Activated CD8-positive, alpha-beta T cell treated with anti-CD3 and anti-CD28 coated beads, Interleukin-2, amount 10 ng/mL, durations not matched to agents 7 days and 5 days (primary cell): ENCODE results near the gene LLGL2. TPM values are rescaled to one million over a fixed set of nuclear protein-coding genes. Genes with fewer than 3 reads are reported as not detected.

Experiments
- ATAC-seq: fragments of 150-1000 bp; cut with Tn5 transposase; one replicate; pipeline ENCODE4 v1.10.0; 2021; ENCODE audit warnings: moderate library complexity
- CTCF ChIA-PET: fragments of 350-600 bp; sonication (Branson Sonifier 250); formaldehyde crosslinking; loops from one replicate; lab custom pipeline; 2021; ENCODE audit warnings: antibody characterized with exemption; lab: Charles Lee
- POLR2A ChIA-PET: fragments of 350-600 bp; sonication (Branson Sonifier 250); formaldehyde crosslinking; loops from one replicate; lab custom pipeline; 2021; ENCODE audit warnings: antibody characterized with exemption; lab: Charles Lee
- DNase-seq: peaks from one replicate; pipeline ENCODE4 v3.0.0-alpha.2; 2020
- H3K27ac Mint-ChIP-seq: one replicate; pipeline ENCODE4 v1.8.0; 2021; ENCODE audit warnings: mild to moderate bottlenecking, mixed read lengths
- H3K27me3 Mint-ChIP-seq: one replicate; pipeline ENCODE4 v1.8.0; 2021; ENCODE audit warnings: low read depth, mixed read lengths
- H3K36me3 Mint-ChIP-seq: one replicate; pipeline ENCODE4 v1.8.0; 2021; ENCODE audit warnings: low read depth, mixed read lengths
- H3K4me1 Mint-ChIP-seq: one replicate; pipeline ENCODE4 v1.8.0; 2021; ENCODE audit warnings: low read depth, mixed read lengths
- H3K4me3 Mint-ChIP-seq: one replicate; pipeline ENCODE4 v1.8.0; 2021; ENCODE audit warnings: mild to moderate bottlenecking, mixed read lengths
- H3K9me3 Mint-ChIP-seq: one replicate; pipeline ENCODE4 v1.8.0; 2022; ENCODE audit warnings: mixed read lengths; ENCODE audit not compliant: insufficient read depth
- total RNA-seq, 2 experiments: library from RNA; stranded (reverse); gene quantifications; one replicate each; pipeline ENCODE4 v1.2.3, GENCODE V29; 2021

LLGL2 gene
- total RNA-seq, 2 experiments from 2014 or later, result 19.3 to 19.8 TPM

- CTCF ChIA-PET, result interaction anchor here (1.6 to 6.3 kb wide), 6 partner anchors 10 to 147 kb away, joined by 9 to 56 read pairs (median 16); partner anchors contain the start of gene SMIM5
- Mint-ChIP-seq H3K27me3 (no peaks in the 10 kb centered on the region), H3K9me3 (no peaks in the 10 kb centered on the region), H3K4me3 (no peak overlapping the region), H3K4me1 (peaks cover 7% of the 10 kb centered on the region), H3K36me3 (no peaks in the 10 kb centered on the region), H3K27ac (no peak overlapping the region)
- POLR2A ChIA-PET, result interaction anchor here (0.9 kb wide), 1 partner anchor 65 kb away, joined by 3 read pairs; no protein-coding TSS in a partner anchor
- no peak for DNase-seq
- no peak for ATAC-seq
These were observed 77.1 kb downstream of the LLGL2 start for GRCh38 chr17:75602644-75603043.

GRCh38 chr17:75603123-75603522 is 77.6 kb downstream of the LLGL2 start:
- Mint-ChIP-seq H3K27ac (no peak overlapping the region), H3K9me3 (no peaks in the 10 kb centered on the region), H3K36me3 (no peaks in the 10 kb centered on the region), H3K27me3 (no peaks in the 10 kb centered on the region), H3K4me1 (peaks cover 7% of the 10 kb centered on the region), H3K4me3 (no peak overlapping the region)
- CTCF ChIA-PET, result interaction anchor here (0.9 to 6.3 kb wide), 4 partner anchors 12 to 150 kb away, joined by 3 to 56 read pairs (median 12); partner anchors contain the start of gene SMIM5
- ATAC-seq (no peak), DNase-seq (no peak)
- POLR2A ChIA-PET, result interaction anchor here (0.9 kb wide), 1 partner anchor 65 kb away, joined by 3 read pairs; no protein-coding TSS in a partner anchor

GRCh38 chr17:75604034-75604695 is 78.7 kb downstream of the LLGL2 start:
- Mint-ChIP-seq H3K36me3 (no peaks in the 10 kb centered on the region), H3K9me3 (no peaks in the 10 kb centered on the region), H3K4me1 (peaks cover 7% of the 10 kb centered on the region), H3K27ac (no peak overlapping the region), H3K4me3 (no peak overlapping the region), H3K27me3 (no peaks in the 10 kb centered on the region)
- ChIA-PET POLR2A (interaction anchor here (1.0 kb wide), 1 partner anchor 20 kb away, joined by 3 read pairs; no protein-coding TSS in a partner anchor), CTCF (interaction anchor here (1.1 to 6.3 kb wide), 3 partner anchors 28 to 145 kb away, joined by 3 to 56 read pairs (median 5); partner anchors contain the start of gene SMIM5)
- ATAC-seq, result no peak
- no peak for DNase-seq

- ATAC-seq (no peak), DNase-seq (no peak)
- Mint-ChIP-seq H3K4me1 (peaks cover 7% of the 10 kb centered on the region), H3K9me3 (no peaks in the 10 kb centered on the region), H3K27me3 (no peaks in the 10 kb centered on the region), H3K27ac (no peak overlapping the region), H3K36me3 (no peaks in the 10 kb centered on the region), H3K4me3 (no peak overlapping the region)
- CTCF ChIA-PET, result no interaction called here
- POLR2A ChIA-PET, result no interaction called here
These were observed 80.3 kb downstream of the LLGL2 start for GRCh38 chr17:75605790-75606189.

- Mint-ChIP-seq H3K4me3 (no peak overlapping the region), H3K4me1 (peaks cover 5% of the 10 kb centered on the region), H3K36me3 (no peaks in the 10 kb centered on the region), H3K9me3 (no peaks in the 10 kb centered on the region), H3K27me3 (no peaks in the 10 kb centered on the region), H3K27ac (no peak overlapping the region)
- ChIA-PET CTCF (interaction anchor here (2.6 kb wide), 1 partner anchor 26 kb away, joined by 14 read pairs; the partner anchor contains the start of gene SMIM5), POLR2A (no interaction called here)
- DNase-seq (no peak), ATAC-seq (no peak)
These were observed 81.6 kb downstream of the LLGL2 start for GRCh38 chr17:75607086-75607485.

GRCh38 chr17:75610103-75610984 is 84.8 kb downstream of the LLGL2 start:
- CTCF ChIA-PET, result interaction anchor here (0.6 to 4.6 kb wide), 2 partner anchors 9 to 390 kb away, joined by 3 to 21 read pairs; no protein-coding TSS in a partner anchor
- Mint-ChIP-seq H3K9me3 (no peaks in the 10 kb centered on the region), H3K27me3 (no peaks in the 10 kb centered on the region), H3K27ac (no peak overlapping the region), H3K4me1 (peaks cover 2% of the 10 kb centered on the region), H3K36me3 (no peaks in the 10 kb centered on the region), H3K4me3 (no peak overlapping the region)
- no peak for ATAC-seq
- no peak for DNase-seq
- POLR2A ChIA-PET, result no interaction called here

GRCh38 chr17:75611851-75612429 is 86.4 kb downstream of the LLGL2 start:
- DNase-seq (no peak), ATAC-seq (no peak)
- ChIA-PET CTCF (interaction anchor here (1.1 to 4.6 kb wide), 3 partner anchors 10 to 138 kb away, joined by 3 to 21 read pairs (median 6); partner anchors contain the start of gene SMIM5), POLR2A (no interaction called here)
- Mint-ChIP-seq H3K27ac (no peak overlapping the region), H3K27me3 (no peaks in the 10 kb centered on the region), H3K9me3 (no peaks in the 10 kb centered on the region), H3K4me3 (no peak overlapping the region), H3K36me3 (no peaks in the 10 kb centered on the region), H3K4me1 (peaks cover 2% of the 10 kb centered on the region)

GRCh38 chr17:75612906-75613626 is 87.6 kb downstream of the LLGL2 start:
- ChIA-PET CTCF (interaction anchor here (2.3 to 4.6 kb wide), 2 partner anchors 11 to 20 kb away, joined by 6 to 21 read pairs; partner anchors contain the start of gene SMIM5), POLR2A (interaction anchor here (0.8 kb wide), 1 partner anchor 54 kb away, joined by 3 read pairs; the partner anchor contains the start of genes RECQL5 and SAP30BP)
- H3K36me3 Mint-ChIP-seq, result no peaks in the 10 kb centered on the region
- no peaks in the 10 kb centered on the region for H3K9me3 Mint-ChIP-seq
- H3K27me3 Mint-ChIP-seq, result no peaks in the 10 kb centered on the region
- H3K4me3 Mint-ChIP-seq, result no peak overlapping the region
- H3K4me1 Mint-ChIP-seq, result no peaks in the 10 kb centered on the region
- H3K27ac Mint-ChIP-seq, result no peak overlapping the region
- DNase-seq (no peak), ATAC-seq (no peak)

- H3K9me3 Mint-ChIP-seq, result no peaks in the 10 kb centered on the region
- H3K4me3 Mint-ChIP-seq, result no peak overlapping the region
- no peak overlapping the region for H3K27ac Mint-ChIP-seq
- H3K27me3 Mint-ChIP-seq, result no peaks in the 10 kb centered on the region
- ChIA-PET CTCF (interaction anchor here (4.6 kb wide), 1 partner anchor 12 kb away, joined by 21 read pairs; no protein-coding TSS in a partner anchor), POLR2A (no interaction called here)
- DNase-seq (no peak), ATAC-seq (no peak)
- H3K4me1 Mint-ChIP-seq, result no peaks in the 10 kb centered on the region
- no peaks in the 10 kb centered on the region for H3K36me3 Mint-ChIP-seq
These were observed 88.5 kb downstream of the LLGL2 start for GRCh38 chr17:75614006-75614405.

- no peaks in the 10 kb centered on the region for H3K9me3 Mint-ChIP-seq
- ATAC-seq (no peak), DNase-seq (no peak)
- H3K27ac Mint-ChIP-seq, result no peak overlapping the region
- CTCF ChIA-PET, result interaction anchor here (0.6 to 4.6 kb wide), 2 partner anchors 13 to 19 kb away, joined by 3 to 21 read pairs; partner anchors contain the start of gene SMIM5
- no peaks in the 10 kb centered on the region for H3K36me3 Mint-ChIP-seq
- no peaks in the 10 kb centered on the region for H3K4me1 Mint-ChIP-seq
- POLR2A ChIA-PET, result no interaction called here
- H3K27me3 Mint-ChIP-seq, result no peaks in the 10 kb centered on the region
- no peak overlapping the region for H3K4me3 Mint-ChIP-seq
These were observed 89.2 kb downstream of the LLGL2 start for GRCh38 chr17:75614556-75615270.
